AG10803 (cell line): ENCODE data around the gene ADAMTS19.

Source experiments
- DNase-seq: peaks from one replicate; pipeline ENCODE4 v3.0.0; 2010; ENCODE audit warnings: low read depth
- H3K4me3 ChIP-seq: 2 replicates; pipeline ENCODE4 v1.5.1; 2011; ENCODE audit warnings: mild to moderate bottlenecking, low read length, control low read depth
- TF ChIP-seq, protein P1 (sequence below): conservative IDR thresholded peaks from 2 replicates; pipeline ENCODE4 v1.5.1; 2011; ENCODE audit warnings: mild to moderate bottlenecking, low read length, control low read depth, inconsistent platforms

ADAMTS19 gene

DNA sequence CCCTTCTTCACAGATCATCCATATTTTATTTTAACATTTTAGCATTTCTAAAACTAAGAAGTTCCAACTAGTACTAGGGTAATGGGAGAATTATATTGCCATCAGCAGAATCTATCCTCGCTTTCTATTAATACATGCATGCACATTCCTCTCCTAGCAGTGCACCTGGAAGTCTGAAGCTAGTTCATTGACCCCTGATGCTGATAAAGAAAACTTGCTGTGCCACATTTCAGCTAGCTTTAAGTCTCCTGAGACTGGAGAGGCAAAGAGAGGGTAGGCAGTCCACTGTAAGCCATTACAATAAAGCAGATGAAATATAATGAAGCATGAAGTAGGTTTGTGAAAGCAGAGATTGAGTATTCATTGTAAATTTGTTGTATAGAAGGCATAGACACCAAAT is 303.6 kb downstream of the ADAMTS19 start:
- no peak overlapping the region for H3K4me3 ChIP-seq
- DNase-seq = no peak
- TF ChIP-seq, protein P1, sequence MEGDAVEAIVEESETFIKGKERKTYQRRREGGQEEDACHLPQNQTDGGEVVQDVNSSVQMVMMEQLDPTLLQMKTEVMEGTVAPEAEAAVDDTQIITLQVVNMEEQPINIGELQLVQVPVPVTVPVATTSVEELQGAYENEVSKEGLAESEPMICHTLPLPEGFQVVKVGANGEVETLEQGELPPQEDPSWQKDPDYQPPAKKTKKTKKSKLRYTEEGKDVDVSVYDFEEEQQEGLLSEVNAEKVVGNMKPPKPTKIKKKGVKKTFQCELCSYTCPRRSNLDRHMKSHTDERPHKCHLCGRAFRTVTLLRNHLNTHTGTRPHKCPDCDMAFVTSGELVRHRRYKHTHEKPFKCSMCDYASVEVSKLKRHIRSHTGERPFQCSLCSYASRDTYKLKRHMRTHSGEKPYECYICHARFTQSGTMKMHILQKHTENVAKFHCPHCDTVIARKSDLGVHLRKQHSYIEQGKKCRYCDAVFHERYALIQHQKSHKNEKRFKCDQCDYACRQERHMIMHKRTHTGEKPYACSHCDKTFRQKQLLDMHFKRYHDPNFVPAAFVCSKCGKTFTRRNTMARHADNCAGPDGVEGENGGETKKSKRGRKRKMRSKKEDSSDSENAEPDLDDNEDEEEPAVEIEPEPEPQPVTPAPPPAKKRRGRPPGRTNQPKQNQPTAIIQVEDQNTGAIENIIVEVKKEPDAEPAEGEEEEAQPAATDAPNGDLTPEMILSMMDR = no peak

DNA sequence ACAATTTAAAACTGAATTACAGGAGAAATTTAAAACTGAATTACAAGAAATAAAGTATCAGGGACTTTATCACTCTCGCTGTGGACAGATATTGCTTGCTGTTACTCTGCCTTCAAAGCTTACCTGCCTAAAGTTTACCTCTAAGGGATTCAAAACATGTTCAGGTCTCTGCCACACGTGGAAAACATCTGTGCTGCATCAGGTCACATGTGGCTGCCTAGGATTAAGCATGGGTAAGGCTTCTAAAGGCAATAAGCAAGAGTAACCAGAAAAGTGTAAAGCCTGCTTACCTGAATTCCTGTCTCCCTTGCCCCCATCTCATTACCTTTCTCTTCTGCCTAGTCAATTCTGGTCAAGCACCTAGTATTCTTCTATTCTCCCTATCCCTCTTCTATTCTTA is 306.7 kb downstream of the ADAMTS19 start:
- DNase-seq = no peak
- TF ChIP-seq, protein P1 = no peak

DNA sequence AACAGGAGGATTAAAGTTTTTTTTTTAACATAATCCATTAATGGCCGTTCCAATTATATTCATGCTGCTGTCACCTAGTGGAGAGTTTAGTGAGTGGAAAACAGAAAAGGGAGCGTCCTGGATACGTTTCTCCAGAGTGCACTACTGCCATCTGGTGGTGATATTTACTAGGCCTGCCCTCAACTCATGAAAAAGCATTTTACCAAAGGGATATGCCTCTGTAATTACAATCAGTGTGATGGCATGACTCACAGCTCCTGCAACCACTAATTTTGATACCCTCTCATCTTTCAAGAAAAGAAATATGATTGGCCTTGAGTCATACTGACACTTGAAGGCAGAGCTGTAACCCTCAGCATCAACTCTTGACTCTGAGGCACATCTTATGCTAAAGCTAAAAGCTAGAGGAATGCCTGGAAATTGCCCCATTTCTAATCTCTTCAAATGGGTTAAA is 307.9 kb downstream of the ADAMTS19 start:
- TF ChIP-seq, protein P1 = peak; percentile 99
- no peak overlapping the region for H3K4me3 ChIP-seq
- DNase-seq = peak; percentile 83

More for the DNA sequence above, 306.7 kb downstream of the ADAMTS19 start:
- H3K4me3 ChIP-seq = no peak overlapping the region

DNA sequence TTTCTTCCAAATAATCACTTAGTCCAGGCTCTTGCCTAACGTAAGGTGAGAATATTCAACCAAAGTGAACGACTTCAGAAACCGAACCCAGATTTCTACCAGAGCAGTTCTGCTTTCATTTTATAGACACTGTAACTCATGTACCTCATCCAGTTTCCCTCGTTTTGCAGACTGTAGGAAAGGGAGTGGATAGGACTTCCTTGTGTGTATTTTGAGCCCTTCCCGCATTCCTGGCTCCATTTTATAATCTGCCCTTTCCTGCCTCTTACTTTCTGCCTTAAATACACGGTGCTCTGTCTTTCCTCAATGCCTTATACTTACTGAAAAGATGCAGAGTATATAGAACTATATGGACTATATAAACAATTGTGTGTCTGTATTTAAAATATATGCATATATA is 308.6 kb downstream of the ADAMTS19 start:
- no peak overlapping the region for H3K4me3 ChIP-seq
- TF ChIP-seq, protein P1 = no peak
- DNase-seq = no peak

DNA sequence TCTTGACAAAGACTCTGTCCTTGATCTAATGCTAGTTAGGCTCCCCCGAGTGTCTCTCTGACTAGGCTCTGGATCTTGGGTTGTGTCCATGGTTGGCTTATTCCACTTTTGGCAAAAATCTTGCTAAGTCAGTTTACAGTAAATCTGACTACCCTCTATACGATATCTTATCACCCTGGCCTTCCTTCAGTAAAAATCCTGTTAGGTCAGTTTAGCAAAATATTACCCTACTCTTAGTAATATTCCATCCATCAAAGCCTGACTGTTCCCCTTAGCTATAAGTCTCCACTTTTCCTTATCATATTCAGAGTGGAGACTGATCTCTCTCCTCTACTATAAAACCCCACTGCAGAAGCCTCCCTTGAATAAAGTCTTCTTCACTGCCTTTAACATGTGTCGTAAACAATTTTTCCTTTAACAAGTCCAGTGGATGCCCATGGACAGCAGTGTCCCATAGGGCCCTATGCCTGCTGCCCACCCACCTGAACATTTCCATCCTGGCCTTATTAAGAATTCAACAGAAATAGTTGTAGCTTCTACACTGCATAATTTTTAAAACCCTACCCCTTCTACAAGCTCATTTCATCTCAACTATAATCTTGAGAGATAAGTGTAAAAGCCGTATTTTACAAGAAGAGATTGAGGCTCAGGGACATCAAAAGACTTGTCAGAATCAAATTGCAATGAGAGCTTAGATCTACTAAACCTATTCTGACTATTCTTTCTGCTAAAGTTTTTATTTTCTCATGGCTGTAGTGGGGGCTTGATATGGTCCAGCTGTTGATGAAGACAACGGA is 310.1 kb downstream of the ADAMTS19 start:
- H3K4me3 ChIP-seq = no peak overlapping the region
- TF ChIP-seq, protein P1 = no peak

DNA sequence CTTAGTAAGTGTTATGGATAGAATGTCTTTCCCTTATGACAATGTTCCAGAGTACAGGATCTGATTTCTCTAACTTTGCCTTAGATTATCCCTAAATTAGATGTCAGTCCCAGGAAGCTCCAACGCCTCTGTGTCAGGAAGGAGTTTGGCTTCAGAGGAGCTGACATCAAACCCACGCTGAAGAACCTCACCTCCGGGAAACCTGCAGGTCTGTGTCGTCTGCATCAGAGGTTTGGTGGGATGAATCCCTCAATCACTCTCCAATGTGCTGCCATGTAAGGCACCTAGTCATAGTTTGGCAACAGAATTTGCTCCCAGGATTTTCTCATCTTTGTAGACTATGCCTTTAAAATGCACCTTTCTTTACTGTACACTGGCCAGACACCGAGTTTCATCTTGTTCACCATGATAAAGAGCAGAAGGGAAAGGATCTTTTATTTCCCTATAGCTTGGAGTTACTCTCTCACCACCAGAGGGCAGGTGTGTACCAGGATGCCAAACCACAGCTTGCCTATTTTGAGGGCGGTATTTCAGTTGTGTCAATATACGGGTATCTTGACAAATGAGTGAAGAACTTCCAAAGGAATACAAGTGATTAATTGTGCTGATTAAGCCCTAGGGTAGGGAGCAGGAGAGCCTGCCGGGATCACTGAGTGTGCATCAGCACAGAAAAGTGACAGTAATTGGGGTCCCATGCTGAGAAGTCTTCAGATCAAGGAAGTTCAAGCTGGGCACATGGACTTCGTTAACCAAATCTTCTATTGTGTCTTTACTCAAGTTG is 311.1 kb downstream of the ADAMTS19 start:
- TF ChIP-seq, protein P1 = peak; percentile 77
- H3K4me3 ChIP-seq = no peak overlapping the region
- DNase-seq = peak; percentile 38

More for the DNA sequence above, 310.1 kb downstream of the ADAMTS19 start:
- no peak for DNase-seq
